IPS-18c (cell line): ENCODE measurements around the gene STK40.

Experiments
- H3K4me3 ChIP-seq: 2 replicates; pipeline ENCODE4 v1.7.0; 2013; ENCODE audit warnings: low read depth, mild to moderate bottlenecking, low read length, moderate library complexity; ENCODE audit not compliant: insufficient read depth
- H3K9me3 ChIP-seq: one replicate; pipeline ENCODE4 v1.6.1; 2013; ENCODE audit warnings: mild to moderate bottlenecking, low read length, moderate library complexity; ENCODE audit not compliant: control insufficient read depth, insufficient read depth

The STK40 gene

DNA sequence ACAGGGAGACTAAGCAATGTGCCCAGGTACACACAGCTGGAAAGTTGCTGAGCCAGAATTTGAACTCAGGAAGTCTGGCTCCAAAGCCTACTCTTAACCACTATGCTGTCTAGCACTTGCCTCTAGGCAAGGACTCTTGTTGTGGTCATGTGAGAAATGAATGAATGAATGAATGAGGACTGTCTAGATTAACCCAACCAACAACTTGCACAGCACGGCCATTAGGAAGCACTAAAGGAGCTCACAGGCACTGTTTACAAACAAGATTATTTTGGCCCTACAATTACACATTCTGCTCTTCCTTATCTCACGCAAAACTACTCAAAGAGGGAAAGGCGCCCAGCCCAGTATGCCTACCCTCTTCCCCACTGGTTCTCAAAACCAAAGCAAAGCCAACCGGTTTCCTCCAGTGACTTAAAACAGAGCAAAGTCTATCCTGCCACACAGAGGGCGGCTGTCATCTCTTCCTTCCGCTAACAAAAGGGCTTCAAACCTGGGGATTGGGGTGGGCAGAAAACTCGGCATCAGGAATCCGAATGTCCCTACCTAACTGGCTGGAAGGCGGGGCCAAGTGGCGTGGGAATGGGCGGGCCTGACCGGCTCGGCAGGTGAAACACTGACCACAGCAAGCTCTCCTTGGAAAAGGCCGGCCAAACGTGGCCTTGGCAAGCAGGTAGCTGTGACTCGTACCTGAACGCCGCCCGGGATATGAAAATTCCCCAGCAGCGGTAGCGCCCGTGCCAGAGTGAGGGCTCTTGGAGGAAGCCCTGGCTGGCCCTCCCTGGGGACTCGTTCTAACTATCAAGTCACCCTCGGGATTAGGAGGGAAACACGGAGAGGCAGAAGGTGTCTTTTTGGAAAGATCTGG, 948 bp downstream of the STK40 start:
- H3K9me3 ChIP-seq = no peaks in the 10 kb centered on the region

DNA sequence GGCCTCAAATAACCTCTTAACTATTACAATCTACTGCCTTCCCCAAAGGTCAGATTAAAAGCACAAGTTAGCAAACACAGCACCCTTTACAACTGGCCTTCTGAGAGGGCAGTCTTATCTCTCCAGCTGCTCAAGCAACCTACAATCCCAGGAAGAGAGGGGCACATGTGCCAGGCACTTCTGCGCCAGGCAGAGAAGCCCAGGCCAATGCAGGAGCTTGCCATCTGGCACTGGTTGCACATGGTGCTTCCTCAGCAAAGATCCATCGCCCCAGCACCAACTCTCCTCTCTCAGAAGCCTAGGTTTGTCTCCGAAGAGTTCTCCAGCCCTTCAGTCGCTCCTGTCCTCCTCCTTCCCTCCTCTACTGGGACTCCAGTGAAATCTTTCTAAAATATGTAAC, 2.5 kb downstream of the STK40 start:
- Histone ChIP-seq H3K9me3 (no peaks in the 10 kb centered on the region), H3K4me3 (no peak overlapping the region)

More for the DNA sequence above, 948 bp downstream of the STK40 start:
- peak overlapping the region; percentile 93 for H3K4me3 ChIP-seq

- Histone ChIP-seq H3K4me3 (no peak overlapping the region), H3K9me3 (no peaks in the 10 kb centered on the region)
These were observed 3.1 kb downstream of the STK40 start for GRCh38 chr1:36382669-36383068.

- Histone ChIP-seq H3K9me3 (no peaks in the 10 kb centered on the region), H3K4me3 (no peak overlapping the region)
These were observed 3.5 kb downstream of the STK40 start for GRCh38 chr1:36382231-36382630.

DNA sequence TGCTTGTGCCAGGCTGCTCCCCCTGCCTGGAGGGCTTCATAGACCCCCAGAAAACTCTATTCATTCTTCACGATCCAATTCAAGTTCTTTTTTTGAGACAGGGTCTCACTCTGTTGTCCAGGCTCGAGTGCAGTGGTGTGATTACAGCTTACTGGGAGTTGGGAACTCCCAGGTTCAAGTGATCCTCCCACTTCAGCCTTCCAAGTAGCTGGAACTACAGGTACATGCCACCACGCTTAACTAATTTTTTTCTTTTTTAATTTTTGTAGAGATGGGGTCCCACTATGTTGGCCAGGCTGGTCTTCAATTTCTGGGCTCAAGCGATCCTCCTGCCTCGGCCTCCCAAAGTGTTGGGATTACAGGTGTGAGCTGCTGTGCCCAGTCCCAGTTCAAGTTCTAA, 4.3 kb downstream of the STK40 start:
- Histone ChIP-seq H3K9me3 (no peaks in the 10 kb centered on the region), H3K4me3 (no peak overlapping the region)

DNA sequence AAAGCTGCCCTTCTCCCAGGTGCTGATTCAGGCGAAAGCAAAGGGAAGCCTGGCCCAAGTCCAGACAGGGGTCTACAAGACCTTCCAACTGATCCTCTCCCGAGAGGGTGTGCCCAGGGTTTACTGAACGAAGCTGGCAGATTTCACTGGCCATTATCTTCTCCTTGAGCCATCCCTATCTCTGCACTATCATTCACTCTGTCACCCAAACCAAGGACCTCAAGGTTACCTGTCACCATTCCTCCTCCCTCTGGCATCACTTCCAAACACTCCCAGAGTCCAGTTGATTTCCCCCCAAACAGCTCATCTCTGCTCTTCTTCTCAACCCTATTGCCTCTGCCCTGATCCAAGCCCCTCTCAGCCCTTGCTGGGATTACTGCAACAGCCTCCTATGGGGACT, 4.9 kb downstream of the STK40 start:
- no peak overlapping the region for H3K4me3 ChIP-seq
- no peaks in the 10 kb centered on the region for H3K9me3 ChIP-seq

- Histone ChIP-seq H3K4me3 (no peak overlapping the region), H3K9me3 (no peaks in the 10 kb centered on the region)
These were observed 5.5 kb downstream of the STK40 start for GRCh38 chr1:36380143-36380619.

- Histone ChIP-seq H3K4me3 (no peak overlapping the region), H3K9me3 (peaks cover 2% of the 10 kb centered on the region)
These were observed 7.8 kb downstream of the STK40 start for GRCh38 chr1:36377791-36378492.

DNA sequence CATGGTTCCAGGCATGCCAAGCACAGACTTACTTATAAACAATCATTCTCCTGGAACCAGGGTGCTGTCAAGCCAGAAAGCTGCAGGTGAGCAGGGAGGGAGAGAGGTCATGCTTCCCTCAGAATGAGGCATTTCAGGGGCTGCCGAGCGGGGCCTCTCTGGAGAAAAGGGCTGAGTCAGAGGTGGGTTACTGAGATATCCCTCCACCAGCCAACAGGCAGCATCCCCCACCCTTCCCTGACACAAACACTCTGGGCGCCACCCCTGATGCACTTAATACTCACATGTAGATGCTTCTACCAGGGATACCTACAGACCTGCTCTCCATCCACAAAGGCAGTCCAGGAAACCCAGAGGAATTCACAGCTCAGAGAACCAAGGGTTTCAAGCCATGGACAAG, 13.1 kb downstream of the STK40 start:
- Histone ChIP-seq H3K4me3 (no peak overlapping the region), H3K9me3 (peaks cover 2% of the 10 kb centered on the region)

GRCh38 chr1:36369061-36369861, 16.5 kb downstream of the STK40 start:
- Histone ChIP-seq H3K9me3 (peaks cover 3% of the 10 kb centered on the region), H3K4me3 (no peak overlapping the region)

DNA sequence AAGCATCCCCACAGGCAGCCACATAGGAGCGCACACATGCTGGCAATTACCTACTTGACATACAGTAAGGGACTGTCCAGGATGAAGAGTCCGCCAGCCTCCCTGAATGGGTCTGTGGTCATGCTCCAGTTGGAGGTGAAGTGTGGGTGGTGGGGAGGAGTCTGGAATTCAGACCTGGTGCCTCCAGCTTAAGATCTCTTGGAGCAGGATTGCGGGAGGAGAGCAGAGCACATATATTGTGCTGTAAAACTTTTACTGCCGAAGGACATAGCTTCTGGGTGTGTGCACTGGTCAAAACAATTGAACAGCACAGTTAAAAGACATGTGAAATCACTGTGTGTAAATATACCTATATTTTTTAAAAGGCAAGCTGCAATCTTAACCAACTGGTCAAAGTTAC, 17.9 kb downstream of the STK40 start:
- Histone ChIP-seq H3K4me3 (no peak overlapping the region), H3K9me3 (peaks cover 2% of the 10 kb centered on the region)

DNA sequence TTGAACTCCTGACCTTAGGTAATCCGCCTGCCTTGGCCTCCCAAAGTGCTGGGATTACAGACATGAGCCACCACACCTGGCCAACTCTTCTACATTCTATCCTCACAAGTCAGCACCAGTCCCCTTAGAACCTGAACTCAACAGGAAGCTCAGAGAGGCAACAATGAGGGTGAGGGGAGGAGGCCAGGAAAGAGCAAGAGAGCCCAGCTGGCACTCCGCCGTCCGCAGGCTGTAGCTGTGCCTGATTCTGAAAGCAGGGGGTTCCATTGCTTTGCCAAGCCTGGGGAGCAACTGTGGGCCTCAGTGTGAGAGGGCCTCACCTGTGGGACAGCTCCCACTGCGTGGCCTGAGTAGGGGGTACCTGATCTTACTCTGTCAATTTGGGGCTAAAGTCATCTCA, 18.7 kb downstream of the STK40 start:
- Histone ChIP-seq H3K4me3 (no peak overlapping the region), H3K9me3 (peaks cover 2% of the 10 kb centered on the region)

GRCh38 chr1:36366091-36366661, 19.5 kb downstream of the STK40 start:
- Histone ChIP-seq H3K4me3 (0 out of 2 replicates have a peak overlapping the region, but pooled peaks have one; percentile 15), H3K9me3 (peaks cover 2% of the 10 kb centered on the region)

DNA sequence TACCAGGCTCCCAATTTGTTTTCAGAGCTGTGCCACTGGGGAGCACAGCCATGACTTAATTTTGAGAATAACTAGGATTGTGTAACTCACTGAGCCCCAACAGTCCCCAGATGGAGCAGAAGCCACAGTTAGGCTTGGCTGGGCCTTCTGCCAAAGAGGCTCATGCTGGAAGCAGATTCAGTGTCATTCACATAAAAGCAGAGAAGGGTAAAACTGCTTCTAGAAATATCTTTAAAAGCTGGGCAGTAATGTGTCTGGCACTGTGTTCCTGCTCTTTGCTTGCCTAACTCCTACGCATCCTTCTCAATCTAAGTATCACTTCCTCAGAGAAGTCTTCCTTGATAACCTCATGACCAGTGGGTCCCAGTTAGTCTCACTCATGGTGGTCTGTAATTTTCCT, 20.3 kb downstream of the STK40 start:
- Histone ChIP-seq H3K4me3 (no peak overlapping the region), H3K9me3 (peaks cover 2% of the 10 kb centered on the region)

DNA sequence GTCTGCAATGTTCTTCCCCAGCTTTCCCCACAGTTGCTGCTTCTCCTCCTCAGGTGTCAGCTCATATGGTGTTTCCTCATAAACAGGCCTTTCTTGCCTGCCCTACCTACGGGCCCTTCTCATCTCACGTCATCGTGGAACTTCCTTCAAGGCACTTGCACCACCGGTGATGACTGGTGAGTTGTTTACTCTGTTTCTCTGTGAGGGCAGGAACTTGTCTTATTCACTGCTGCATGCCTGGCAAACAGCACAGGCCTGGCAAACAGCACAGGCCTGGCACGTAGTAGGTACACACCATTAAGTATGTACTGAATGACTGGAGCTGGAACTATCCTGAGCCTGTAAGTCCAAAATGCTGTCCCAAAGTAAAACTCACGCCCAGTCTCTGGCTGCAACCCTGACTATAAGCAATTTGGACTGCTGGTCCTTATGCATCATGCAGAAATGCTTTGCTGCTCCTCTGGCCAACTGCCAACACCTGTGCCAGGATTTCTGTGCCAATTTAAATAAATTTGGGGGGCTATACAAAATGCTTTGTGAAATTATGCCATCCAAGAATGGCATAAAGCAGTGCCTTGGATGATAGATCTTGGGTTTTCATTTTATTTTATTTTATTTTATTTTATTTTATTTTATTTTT, 25.7 kb downstream of the STK40 start:
- no peaks in the 10 kb centered on the region for H3K9me3 ChIP-seq
- no peak overlapping the region for H3K4me3 ChIP-seq

- Histone ChIP-seq H3K9me3 (no peaks in the 10 kb centered on the region), H3K4me3 (no peak overlapping the region)
These were observed 26.3 kb downstream of the STK40 start for GRCh38 chr1:36359383-36359782.
